Liver (tissue), 9 donors: Measurements from ENCODE around the gene SECTM1. TPM values are rescaled to one million over a fixed set of nuclear protein-coding genes. Genes with fewer than 3 reads are reported as not detected.
A peak's percentile ranks its signal among the peaks of the same experiment; 100 is the strongest.

Experiments
- DNase-seq: peaks from one replicate; pipeline ENCODE4 v3.0.0-alpha.2; 2017; ENCODE audit warnings: low spot score
- H3K27ac ChIP-seq, 2 donors: one replicate each; pipeline ENCODE4 v1.7.0; 2013; ENCODE audit warnings: inconsistent platforms in 2 of 2, low read length in 2 of 2, control low read depth in 1 of 2, low read depth in 1 of 2, mild to moderate bottlenecking in 1 of 2
- H3K27me3 ChIP-seq, 4 donors: one replicate each; pipeline versions ENCODE4 v1.6.1 to v1.7.0; 2013; ENCODE audit warnings: low read length in 3 of 4, inconsistent platforms in 1 of 4, mild to moderate bottlenecking in 1 of 4, moderate library complexity in 1 of 4; ENCODE audit not compliant: control insufficient read depth in 4 of 4, insufficient read depth in 4 of 4
- H3K36me3 ChIP-seq, 4 donors: one replicate each; pipeline versions ENCODE4 v1.6.1 to v1.7.0; 2013; ENCODE audit warnings: low read length in 3 of 4, mild to moderate bottlenecking in 3 of 4, low read depth in 1 of 4, moderate library complexity in 1 of 4; ENCODE audit not compliant: control insufficient read depth in 4 of 4, insufficient read depth in 3 of 4
- H3K4me1 ChIP-seq, 4 donors: one replicate each; pipeline versions ENCODE4 v1.6.1 to v1.7.0; 2013; ENCODE audit warnings: low read length in 3 of 4, mild to moderate bottlenecking in 3 of 4, moderate library complexity in 1 of 4; ENCODE audit not compliant: control insufficient read depth in 4 of 4, insufficient read depth in 4 of 4
- H3K4me3 ChIP-seq, 3 donors: one replicate each; pipeline versions ENCODE4 v1.6.1 to v1.7.0; 2013; ENCODE audit warnings: low read length in 3 of 3, control low read depth in 1 of 3, low read depth in 1 of 3, mild to moderate bottlenecking in 1 of 3
- H3K9ac ChIP-seq, 2 donors: one replicate each; pipeline ENCODE4 v1.7.0; 2013; ENCODE audit warnings: low read length in 2 of 2, mild to moderate bottlenecking in 2 of 2, moderate library complexity in 2 of 2, control low read depth in 1 of 2, low read depth in 1 of 2
- H3K9me3 ChIP-seq, 4 donors: one replicate each; pipeline versions ENCODE4 v1.6.1 to v1.7.0; 2013; ENCODE audit warnings: low read length in 3 of 4; ENCODE audit not compliant: control insufficient read depth in 4 of 4
- EGR1 ChIP-seq, 2 donors: IDR thresholded peaks; 2 replicates each; pipeline ENCODE4 v1.6.1; 2016 to 2018; ENCODE audit warnings: antibody characterized with exemption in 2 of 2, low read depth in 2 of 2
- FOXA1 ChIP-seq: IDR thresholded peaks from 2 replicates; pipeline ENCODE4 v1.6.1; 2016; ENCODE audit warnings: antibody characterized with exemption
- FOXA2 ChIP-seq: IDR thresholded peaks from 2 replicates; pipeline ENCODE4 v1.6.1; 2016; ENCODE audit warnings: antibody characterized with exemption
- GABPA ChIP-seq, 2 donors: IDR thresholded peaks in 1 of 2; conservative IDR thresholded peaks in 1 of 2; 2 replicates each; pipeline ENCODE4 v1.6.1; 2016; ENCODE audit warnings: antibody characterized with exemption in 2 of 2, mild to moderate bottlenecking in 1 of 2, moderate library complexity in 1 of 2
- HNF4A ChIP-seq, 2 donors: conservative IDR thresholded peaks; 2 replicates each; pipeline ENCODE4 v1.6.1; 2016; ENCODE audit warnings: antibody characterized with exemption in 2 of 2, mild to moderate bottlenecking in 2 of 2
- HNF4G ChIP-seq: IDR thresholded peaks from 2 replicates; pipeline ENCODE4 v1.6.1; 2016; ENCODE audit warnings: antibody characterized with exemption
- JUND ChIP-seq, 2 donors: IDR thresholded peaks; 2 replicates each; pipeline ENCODE4 v1.6.1; 2016; ENCODE audit warnings: antibody characterized with exemption in 2 of 2
- SP1 ChIP-seq: IDR thresholded peaks from 2 replicates; pipeline ENCODE4 v1.6.1; 2018; ENCODE audit warnings: antibody characterized with exemption, mild to moderate bottlenecking
- YY1 ChIP-seq: IDR thresholded peaks from 2 replicates; pipeline ENCODE4 v1.6.1; 2016; ENCODE audit warnings: antibody characterized with exemption, mild to moderate bottlenecking
- WGBS: extraction: QIAGEN DNeasy Blood & Tissue Kit; methylation state at CpG from one replicate; pipeline ENCODE4 v1.1.7; 2013; 5-methylcytosine and 5-hydroxymethylcytosine counted together
- polyA plus RNA-seq, 2 donors: library from polyadenylated mRNA; stranded (reverse) in 1 of 2; unstranded in 1 of 2; fragments of 200-250 nt in 1 of 2; fragments of >200 nt in 1 of 2; fragmentation: Nextera tagmentation in 1 of 2; extraction: Ambion mirVana in 1 of 2; gene quantifications; one replicate each; pipeline versions ENCODE4 v1.2.1 to v1.2.3, GENCODE V29; 2013 to 2015
- total RNA-seq, 2 donors: library from RNA; depleted of rRNA; stranded (reverse); fragments of >200 nt; gene quantifications; one replicate each; pipeline ENCODE4 v1.2.3, GENCODE V29; 2014
- TF ChIP-seq, protein P1 (sequence below): IDR thresholded peaks from 2 replicates; pipeline ENCODE4 v1.6.1; 2016; ENCODE audit warnings: antibody characterized with exemption
- TF ChIP-seq, protein P2 (sequence below): fragments of 150-350 bp; IDR thresholded peaks from 2 replicates; pipeline ENCODE4 v1.5.1; 2017; ENCODE audit warnings: improper control_type of control experiment, low read depth, low read length; ENCODE audit not compliant: missing input control
- TF ChIP-seq, protein P3 (sequence below): IDR thresholded peaks from 2 replicates; pipeline ENCODE4 v1.6.1; 2016; ENCODE audit warnings: antibody characterized with exemption
- TF ChIP-seq, protein P4 (sequence below): IDR thresholded peaks from 2 replicates; pipeline ENCODE4 v1.6.1; 2016; ENCODE audit warnings: antibody characterized with exemption, mild to moderate bottlenecking
- TF ChIP-seq, protein P5 (sequence below): IDR thresholded peaks from 2 replicates; pipeline ENCODE4 v1.6.1; 2016; ENCODE audit warnings: antibody characterized with exemption
- donor health status: healthy.
- donor health status: healthy.
- donor health status: healthy.
- donor health status: healthy.
- donor health status: healthy.

Gene SECTM1
- total and polyA plus RNA-seq, 4 donors: 1.3 to 14.2 (median 4.6) TPM

DNA sequence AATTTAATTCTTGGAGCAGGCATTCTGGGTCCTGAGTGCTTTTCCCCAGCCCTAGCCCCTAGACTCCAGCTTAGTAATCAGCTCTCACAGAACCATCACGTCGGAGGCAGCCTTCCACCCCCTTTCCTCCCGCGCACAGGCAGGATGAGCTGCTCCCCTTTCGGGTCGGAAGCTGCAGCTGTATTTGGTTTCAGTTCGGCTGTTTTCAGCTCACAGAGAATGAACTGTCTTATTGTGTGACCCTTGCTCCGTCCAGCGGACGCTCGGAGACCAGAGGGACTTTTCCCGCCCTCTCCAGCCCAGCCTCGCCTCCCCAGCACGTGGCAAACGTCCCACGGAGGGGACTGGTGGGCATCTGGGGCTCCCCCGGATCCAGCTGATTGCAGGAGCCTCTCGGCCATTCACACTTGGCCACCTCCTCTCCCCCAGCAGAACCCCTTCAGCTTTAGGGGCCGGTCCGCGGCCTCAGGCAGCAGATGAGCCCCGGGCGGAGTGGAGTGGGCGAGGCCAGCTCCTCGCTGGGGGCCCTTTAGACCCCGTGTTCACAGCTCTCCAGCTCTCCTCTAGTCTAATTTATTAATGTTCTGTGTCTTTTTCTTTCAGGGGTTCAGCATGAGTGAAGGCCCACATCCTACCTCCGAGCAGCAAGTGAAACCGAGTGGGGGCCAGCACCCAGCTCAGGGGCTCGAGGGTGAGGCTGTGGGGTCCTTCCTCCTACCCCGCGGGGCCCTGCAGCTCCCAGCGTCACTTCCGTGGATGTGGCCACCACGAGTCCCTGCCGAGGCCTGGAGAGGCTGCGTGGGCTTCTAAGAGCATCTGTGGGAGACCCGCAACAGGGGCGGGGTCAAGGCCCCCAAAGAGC, 37.1 kb upstream of the SECTM1 start:
- H3K4me3 ChIP-seq: peak overlapping the region in 2 of 3 donors; percentile 55 to 60
- H3K4me1 ChIP-seq: peaks cover 5 to 22% (median 13%) of the 10 kb centered on the region in 4 donors
- TF ChIP-seq, protein P1, sequence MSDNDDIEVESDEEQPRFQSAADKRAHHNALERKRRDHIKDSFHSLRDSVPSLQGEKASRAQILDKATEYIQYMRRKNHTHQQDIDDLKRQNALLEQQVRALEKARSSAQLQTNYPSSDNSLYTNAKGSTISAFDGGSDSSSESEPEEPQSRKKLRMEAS: no peak
- peak in 1 of 2 donors; percentile 12 for TF ChIP-seq HNF4A (conservative IDR thresholded peaks at IDR 0.05)
- H3K27me3 ChIP-seq: peaks cover 0 to 17% (median 3%) of the 10 kb centered on the region in 4 donors
- H3K9me3 ChIP-seq: no peaks in the 10 kb centered on the region
- no peak overlapping the region for H3K9ac ChIP-seq
- no peak for DNase-seq
- no peak overlapping the region for H3K27ac ChIP-seq
- no peaks in the 10 kb centered on the region for H3K36me3 ChIP-seq
- 28% methylated on average over 38 of the region's 38 CpGs for WGBS

DNA sequence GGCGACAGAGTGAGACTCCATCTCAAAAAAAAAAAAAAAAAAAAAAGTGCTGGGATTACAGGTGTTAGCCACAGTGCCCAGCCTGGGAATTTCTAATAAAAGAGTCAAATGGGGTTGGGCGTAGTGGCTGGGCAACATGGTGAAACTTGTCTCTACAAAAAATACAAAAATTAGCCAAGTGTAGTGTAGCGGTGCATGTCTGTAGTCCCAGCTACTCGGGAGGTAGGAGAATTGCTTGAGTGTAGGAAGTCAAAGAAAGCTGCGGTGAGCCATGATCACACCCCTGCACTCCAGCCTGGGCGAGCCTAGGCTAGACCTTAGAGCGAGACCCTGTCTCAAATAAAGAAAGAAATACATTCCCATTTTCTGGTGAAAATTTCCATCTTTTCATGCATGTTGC, 35.6 kb upstream of the SECTM1 start:
- H3K36me3 ChIP-seq: no peaks in the 10 kb centered on the region
- WGBS: 94% methylated on average over 6 of the region's 7 CpGs
- TF ChIP-seq, protein P2, sequence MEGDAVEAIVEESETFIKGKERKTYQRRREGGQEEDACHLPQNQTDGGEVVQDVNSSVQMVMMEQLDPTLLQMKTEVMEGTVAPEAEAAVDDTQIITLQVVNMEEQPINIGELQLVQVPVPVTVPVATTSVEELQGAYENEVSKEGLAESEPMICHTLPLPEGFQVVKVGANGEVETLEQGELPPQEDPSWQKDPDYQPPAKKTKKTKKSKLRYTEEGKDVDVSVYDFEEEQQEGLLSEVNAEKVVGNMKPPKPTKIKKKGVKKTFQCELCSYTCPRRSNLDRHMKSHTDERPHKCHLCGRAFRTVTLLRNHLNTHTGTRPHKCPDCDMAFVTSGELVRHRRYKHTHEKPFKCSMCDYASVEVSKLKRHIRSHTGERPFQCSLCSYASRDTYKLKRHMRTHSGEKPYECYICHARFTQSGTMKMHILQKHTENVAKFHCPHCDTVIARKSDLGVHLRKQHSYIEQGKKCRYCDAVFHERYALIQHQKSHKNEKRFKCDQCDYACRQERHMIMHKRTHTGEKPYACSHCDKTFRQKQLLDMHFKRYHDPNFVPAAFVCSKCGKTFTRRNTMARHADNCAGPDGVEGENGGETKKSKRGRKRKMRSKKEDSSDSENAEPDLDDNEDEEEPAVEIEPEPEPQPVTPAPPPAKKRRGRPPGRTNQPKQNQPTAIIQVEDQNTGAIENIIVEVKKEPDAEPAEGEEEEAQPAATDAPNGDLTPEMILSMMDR: no peak
- TF ChIP-seq FOXA1 (no peak), EGR1 (IDR thresholded peaks at IDR 0.05; ENCODE audit: low read depth in 2 of 2) (no peak), GABPA (IDR thresholded peaks at IDR 0.05 in 1 of 2, conservative IDR thresholded peaks at IDR 0.05 in 1 of 2) (no peak), FOXA2 (no peak), HNF4G (no peak), YY1 (no peak), SP1 (no peak)
- TF ChIP-seq, protein P3, sequence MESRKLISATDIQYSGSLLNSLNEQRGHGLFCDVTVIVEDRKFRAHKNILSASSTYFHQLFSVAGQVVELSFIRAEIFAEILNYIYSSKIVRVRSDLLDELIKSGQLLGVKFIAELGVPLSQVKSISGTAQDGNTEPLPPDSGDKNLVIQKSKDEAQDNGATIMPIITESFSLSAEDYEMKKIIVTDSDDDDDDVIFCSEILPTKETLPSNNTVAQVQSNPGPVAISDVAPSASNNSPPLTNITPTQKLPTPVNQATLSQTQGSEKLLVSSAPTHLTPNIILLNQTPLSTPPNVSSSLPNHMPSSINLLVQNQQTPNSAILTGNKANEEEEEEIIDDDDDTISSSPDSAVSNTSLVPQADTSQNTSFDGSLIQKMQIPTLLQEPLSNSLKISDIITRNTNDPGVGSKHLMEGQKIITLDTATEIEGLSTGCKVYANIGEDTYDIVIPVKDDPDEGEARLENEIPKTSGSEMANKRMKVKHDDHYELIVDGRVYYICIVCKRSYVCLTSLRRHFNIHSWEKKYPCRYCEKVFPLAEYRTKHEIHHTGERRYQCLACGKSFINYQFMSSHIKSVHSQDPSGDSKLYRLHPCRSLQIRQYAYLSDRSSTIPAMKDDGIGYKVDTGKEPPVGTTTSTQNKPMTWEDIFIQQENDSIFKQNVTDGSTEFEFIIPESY: no peak
- H3K9me3 ChIP-seq: no peaks in the 10 kb centered on the region
- no peak overlapping the region for H3K9ac ChIP-seq
- H3K27me3 ChIP-seq: peaks cover 0 to 10% (median 3%) of the 10 kb centered on the region in 4 donors
- no peak overlapping the region for H3K27ac ChIP-seq
- no peak overlapping the region for H3K4me3 ChIP-seq
- no peak for DNase-seq
- H3K4me1 ChIP-seq: peaks cover 5 to 20% (median 11%) of the 10 kb centered on the region in 4 donors

DNA sequence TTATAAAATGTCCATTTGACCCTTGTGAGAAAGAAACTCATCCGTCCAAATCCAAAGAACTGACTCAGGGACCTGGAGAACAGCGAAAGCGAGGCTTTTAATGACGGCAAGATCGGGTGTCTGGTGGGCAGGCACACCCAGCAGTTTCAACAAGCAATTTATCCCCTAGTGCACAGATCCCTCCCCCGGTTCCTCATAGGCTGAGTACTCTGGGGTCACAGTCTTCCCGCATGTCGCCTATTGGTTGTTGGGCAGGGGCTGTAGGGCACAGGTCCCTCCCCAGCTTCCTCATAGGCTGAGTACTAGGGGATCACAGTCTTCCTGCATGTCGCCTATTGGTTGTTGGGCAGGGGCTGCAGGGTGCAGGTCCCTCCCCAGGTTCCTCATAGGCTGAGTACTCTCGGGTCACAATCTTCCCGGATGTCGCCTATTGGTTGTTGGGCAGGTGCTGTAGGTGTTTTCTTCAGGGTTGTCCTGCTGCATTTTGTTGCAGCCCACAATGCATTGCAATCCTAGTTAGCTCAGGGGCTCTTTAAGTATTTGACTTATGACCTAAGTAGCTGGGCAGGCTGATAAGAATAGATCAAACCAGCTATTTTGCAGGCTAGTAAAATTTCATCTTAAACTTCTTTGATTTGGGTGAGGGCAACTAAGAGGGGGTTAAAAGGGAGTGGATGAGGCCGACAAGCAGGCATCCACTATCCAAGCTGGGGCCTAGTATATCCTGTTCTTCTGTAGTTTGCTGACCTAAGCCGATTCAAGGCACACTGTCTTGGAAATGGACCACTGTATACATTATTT, 34.4 kb upstream of the SECTM1 start:
- WGBS: 92% methylated on average over 14 of the region's 14 CpGs
- Histone ChIP-seq H3K27ac (no peak overlapping the region), H3K36me3 (no peaks in the 10 kb centered on the region), H3K9ac (no peak overlapping the region), H3K4me1 (peaks cover 5 to 20% (median 11%) of the 10 kb centered on the region in 4 donors), H3K9me3 (no peaks in the 10 kb centered on the region), H3K4me3 (no peak overlapping the region), H3K27me3 (peaks cover 0 to 10% (median 3%) of the 10 kb centered on the region in 4 donors)
- DNase-seq: no peak
- TF ChIP-seq, protein P4, sequence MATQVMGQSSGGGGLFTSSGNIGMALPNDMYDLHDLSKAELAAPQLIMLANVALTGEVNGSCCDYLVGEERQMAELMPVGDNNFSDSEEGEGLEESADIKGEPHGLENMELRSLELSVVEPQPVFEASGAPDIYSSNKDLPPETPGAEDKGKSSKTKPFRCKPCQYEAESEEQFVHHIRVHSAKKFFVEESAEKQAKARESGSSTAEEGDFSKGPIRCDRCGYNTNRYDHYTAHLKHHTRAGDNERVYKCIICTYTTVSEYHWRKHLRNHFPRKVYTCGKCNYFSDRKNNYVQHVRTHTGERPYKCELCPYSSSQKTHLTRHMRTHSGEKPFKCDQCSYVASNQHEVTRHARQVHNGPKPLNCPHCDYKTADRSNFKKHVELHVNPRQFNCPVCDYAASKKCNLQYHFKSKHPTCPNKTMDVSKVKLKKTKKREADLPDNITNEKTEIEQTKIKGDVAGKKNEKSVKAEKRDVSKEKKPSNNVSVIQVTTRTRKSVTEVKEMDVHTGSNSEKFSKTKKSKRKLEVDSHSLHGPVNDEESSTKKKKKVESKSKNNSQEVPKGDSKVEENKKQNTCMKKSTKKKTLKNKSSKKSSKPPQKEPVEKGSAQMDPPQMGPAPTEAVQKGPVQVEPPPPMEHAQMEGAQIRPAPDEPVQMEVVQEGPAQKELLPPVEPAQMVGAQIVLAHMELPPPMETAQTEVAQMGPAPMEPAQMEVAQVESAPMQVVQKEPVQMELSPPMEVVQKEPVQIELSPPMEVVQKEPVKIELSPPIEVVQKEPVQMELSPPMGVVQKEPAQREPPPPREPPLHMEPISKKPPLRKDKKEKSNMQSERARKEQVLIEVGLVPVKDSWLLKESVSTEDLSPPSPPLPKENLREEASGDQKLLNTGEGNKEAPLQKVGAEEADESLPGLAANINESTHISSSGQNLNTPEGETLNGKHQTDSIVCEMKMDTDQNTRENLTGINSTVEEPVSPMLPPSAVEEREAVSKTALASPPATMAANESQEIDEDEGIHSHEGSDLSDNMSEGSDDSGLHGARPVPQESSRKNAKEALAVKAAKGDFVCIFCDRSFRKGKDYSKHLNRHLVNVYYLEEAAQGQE: no peak
- TF ChIP-seq JUND (IDR thresholded peaks at IDR 0.05): no peak
- TF ChIP-seq, protein P2: no peak
- TF ChIP-seq, protein P5, sequence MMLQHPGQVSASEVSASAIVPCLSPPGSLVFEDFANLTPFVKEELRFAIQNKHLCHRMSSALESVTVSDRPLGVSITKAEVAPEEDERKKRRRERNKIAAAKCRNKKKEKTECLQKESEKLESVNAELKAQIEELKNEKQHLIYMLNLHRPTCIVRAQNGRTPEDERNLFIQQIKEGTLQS: no peak
- no peak for TF ChIP-seq HNF4G
